HL-60 (cell line): Measurements from ENCODE around the gene AGA.

Experiments
- DNase-seq, 2 experiments: peaks; one replicate each; pipeline ENCODE4 v3.0.0-alpha.2; 2010 to 2020; ENCODE audit warnings: low read depth in 1 of 2, low spot score in 1 of 2
- H3K27ac ChIP-seq: fragments of 250-450 bp; sonication (Bioruptor Pico); replicated peaks from 2 replicates; pipeline ENCODE4 v1.5.1; 2020; ENCODE audit warnings: mild to moderate bottlenecking, moderate library complexity
- H3K27me3 ChIP-seq: fragments of 250-450 bp; sonication (Bioruptor Pico); 2 replicates; pipeline ENCODE4 v1.5.1; 2021; ENCODE audit warnings: mild to moderate bottlenecking, moderate library complexity; ENCODE audit not compliant: insufficient read depth, poor library complexity, severe bottlenecking
- H3K4me3 ChIP-seq: replicated peaks from 2 replicates; pipeline ENCODE4 v1.5.1; 2011; ENCODE audit warnings: mild to moderate bottlenecking, control low read depth, low read length; ENCODE audit not compliant: insufficient read depth
- GABPA ChIP-seq: IDR thresholded peaks from 2 replicates; pipeline ENCODE4 v1.6.1; 2012; ENCODE audit warnings: low read depth
- POLR2AphosphoS5 ChIP-seq: IDR thresholded peaks from 2 replicates; pipeline ENCODE4 v1.6.1; 2012; ENCODE audit warnings: low read depth
- SPI1 ChIP-seq: IDR thresholded peaks from 2 replicates; pipeline ENCODE4 v1.6.1; 2012; ENCODE audit warnings: low read depth, mild to moderate bottlenecking, borderline replicate concordance
- TF ChIP-seq, protein P1 (sequence below): IDR thresholded peaks from one replicate; pipeline ENCODE4 v1.5.1; 2011; ENCODE audit warnings: low read length, control low read depth, inconsistent platforms; ENCODE audit not compliant: insufficient read depth
- TF ChIP-seq, protein P2 (sequence below): IDR thresholded peaks from 2 replicates; pipeline ENCODE4 v1.6.1; 2012; ENCODE audit warnings: low read depth; ENCODE audit not compliant: insufficient replicate concordance

Gene AGA

DNA sequence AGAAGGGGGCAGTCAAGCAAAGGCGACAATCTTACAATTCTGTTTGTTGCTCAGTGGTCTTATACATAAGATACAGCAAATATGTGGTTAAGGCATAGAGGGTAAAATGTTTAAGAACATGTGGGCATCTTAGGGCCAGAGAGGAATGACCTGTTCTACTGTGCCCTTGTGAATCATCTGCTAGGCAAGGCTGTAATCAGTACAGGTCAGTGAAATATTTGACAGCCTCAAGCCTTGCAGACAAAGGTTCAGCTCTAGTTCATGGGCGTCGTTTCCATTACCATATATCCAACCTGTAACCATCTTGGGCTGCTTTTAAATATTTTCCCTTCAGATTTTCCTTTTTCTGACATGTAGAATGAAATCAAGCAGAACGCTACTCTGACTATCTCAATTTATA, 37.3 kb downstream of the AGA start:
- TF ChIP-seq, protein P1, sequence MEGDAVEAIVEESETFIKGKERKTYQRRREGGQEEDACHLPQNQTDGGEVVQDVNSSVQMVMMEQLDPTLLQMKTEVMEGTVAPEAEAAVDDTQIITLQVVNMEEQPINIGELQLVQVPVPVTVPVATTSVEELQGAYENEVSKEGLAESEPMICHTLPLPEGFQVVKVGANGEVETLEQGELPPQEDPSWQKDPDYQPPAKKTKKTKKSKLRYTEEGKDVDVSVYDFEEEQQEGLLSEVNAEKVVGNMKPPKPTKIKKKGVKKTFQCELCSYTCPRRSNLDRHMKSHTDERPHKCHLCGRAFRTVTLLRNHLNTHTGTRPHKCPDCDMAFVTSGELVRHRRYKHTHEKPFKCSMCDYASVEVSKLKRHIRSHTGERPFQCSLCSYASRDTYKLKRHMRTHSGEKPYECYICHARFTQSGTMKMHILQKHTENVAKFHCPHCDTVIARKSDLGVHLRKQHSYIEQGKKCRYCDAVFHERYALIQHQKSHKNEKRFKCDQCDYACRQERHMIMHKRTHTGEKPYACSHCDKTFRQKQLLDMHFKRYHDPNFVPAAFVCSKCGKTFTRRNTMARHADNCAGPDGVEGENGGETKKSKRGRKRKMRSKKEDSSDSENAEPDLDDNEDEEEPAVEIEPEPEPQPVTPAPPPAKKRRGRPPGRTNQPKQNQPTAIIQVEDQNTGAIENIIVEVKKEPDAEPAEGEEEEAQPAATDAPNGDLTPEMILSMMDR: no peak
- TF ChIP-seq POLR2AphosphoS5: no peak
- no peak for TF ChIP-seq SPI1
- TF ChIP-seq GABPA: no peak
- TF ChIP-seq, protein P2, sequence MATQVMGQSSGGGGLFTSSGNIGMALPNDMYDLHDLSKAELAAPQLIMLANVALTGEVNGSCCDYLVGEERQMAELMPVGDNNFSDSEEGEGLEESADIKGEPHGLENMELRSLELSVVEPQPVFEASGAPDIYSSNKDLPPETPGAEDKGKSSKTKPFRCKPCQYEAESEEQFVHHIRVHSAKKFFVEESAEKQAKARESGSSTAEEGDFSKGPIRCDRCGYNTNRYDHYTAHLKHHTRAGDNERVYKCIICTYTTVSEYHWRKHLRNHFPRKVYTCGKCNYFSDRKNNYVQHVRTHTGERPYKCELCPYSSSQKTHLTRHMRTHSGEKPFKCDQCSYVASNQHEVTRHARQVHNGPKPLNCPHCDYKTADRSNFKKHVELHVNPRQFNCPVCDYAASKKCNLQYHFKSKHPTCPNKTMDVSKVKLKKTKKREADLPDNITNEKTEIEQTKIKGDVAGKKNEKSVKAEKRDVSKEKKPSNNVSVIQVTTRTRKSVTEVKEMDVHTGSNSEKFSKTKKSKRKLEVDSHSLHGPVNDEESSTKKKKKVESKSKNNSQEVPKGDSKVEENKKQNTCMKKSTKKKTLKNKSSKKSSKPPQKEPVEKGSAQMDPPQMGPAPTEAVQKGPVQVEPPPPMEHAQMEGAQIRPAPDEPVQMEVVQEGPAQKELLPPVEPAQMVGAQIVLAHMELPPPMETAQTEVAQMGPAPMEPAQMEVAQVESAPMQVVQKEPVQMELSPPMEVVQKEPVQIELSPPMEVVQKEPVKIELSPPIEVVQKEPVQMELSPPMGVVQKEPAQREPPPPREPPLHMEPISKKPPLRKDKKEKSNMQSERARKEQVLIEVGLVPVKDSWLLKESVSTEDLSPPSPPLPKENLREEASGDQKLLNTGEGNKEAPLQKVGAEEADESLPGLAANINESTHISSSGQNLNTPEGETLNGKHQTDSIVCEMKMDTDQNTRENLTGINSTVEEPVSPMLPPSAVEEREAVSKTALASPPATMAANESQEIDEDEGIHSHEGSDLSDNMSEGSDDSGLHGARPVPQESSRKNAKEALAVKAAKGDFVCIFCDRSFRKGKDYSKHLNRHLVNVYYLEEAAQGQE: no peak
- no peak overlapping the region for H3K4me3 ChIP-seq
- DNase-seq: no peak

DNA sequence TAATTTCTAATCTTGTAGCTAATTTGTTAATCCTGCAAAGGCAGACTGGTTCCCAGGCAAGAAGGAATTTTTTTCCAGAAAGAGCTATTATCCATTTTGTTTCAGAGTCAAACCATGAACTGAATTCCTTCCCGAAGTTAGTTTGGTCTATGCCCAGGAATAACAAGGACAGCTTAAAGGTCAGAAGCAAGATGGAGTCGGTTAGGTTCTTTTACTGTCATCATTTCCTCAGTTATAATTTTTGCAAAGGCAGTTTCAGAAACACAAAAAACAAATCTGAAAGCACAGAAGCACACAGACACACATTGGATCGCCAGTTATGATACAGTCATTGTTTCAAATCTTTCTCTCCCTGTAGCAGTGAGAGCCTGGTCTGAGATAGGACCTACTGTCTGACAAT, 37.9 kb downstream of the AGA start:
- TF ChIP-seq SPI1: no peak
- TF ChIP-seq, protein P2: no peak
- TF ChIP-seq POLR2AphosphoS5: no peak
- TF ChIP-seq, protein P1: no peak
- no peak for TF ChIP-seq GABPA
- H3K4me3 ChIP-seq: no peak overlapping the region
- DNase-seq: no peak
- no peak overlapping the region for H3K27ac ChIP-seq
- H3K27me3 ChIP-seq: no peaks in the 10 kb centered on the region

More for the DNA sequence above, 37.3 kb downstream of the AGA start:
- H3K27me3 ChIP-seq: no peaks in the 10 kb centered on the region
- H3K27ac ChIP-seq: no peak overlapping the region

DNA sequence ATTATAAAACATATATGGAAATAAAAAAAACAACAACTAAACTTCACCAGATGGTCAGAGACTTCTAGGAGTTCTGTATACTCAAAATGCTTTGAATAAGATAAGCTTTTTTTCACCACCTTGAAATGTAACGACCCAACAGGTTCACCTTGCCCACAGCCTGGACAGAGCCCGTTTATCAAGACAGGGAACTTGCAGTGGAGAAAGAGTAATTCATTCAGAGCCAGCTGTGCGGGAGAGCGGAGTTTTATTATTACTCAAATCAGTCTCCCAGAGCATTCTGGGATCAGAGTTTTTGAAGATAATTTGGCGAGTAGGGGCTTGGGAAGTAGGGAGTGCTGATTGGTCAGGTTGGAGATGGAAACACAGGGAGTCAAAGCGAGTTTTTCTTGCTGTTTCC, 38.5 kb downstream of the AGA start:
- no peak overlapping the region for H3K27ac ChIP-seq
- DNase-seq: no peak

More for the DNA sequence above, 38.5 kb downstream of the AGA start:
- no peak for TF ChIP-seq SPI1
- no peak for TF ChIP-seq POLR2AphosphoS5
- TF ChIP-seq, protein P1: no peak
- TF ChIP-seq GABPA: no peak
- TF ChIP-seq, protein P2: no peak
- H3K4me3 ChIP-seq: no peak overlapping the region
- no peaks in the 10 kb centered on the region for H3K27me3 ChIP-seq
